GM18520 (cell line): ENCODE data around the gene ATP6V0C.

Experiments
- ATAC-seq: cut with Tn5 transposase; IDR thresholded peaks from one replicate; pipeline ENCODE4 v1.9.1; 2021; ENCODE audit not compliant: unreplicated experiment

ATP6V0C gene

GRCh38 chr16:2490190-2491105 is 23.3 kb upstream of the ATP6V0C start:
- ATAC-seq = no peak

DNA sequence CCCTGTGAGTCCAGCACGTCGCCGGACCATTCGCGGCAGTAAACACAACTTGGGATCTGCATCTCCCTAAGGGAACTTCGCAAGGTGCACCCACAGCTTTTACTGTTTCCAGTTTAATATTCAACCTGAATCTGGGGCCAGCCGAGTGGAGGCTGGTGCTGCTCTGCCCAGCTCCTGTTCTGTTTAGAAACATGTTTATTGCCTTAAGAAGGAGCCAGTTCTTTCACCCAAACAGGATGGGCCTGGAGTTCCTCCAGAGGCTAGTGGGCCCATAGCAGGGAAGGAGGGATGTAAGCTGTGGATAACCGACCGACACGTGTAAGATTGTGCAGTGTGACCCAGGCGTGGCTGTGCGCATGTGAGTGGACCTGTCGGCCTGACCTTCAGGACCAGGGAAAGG is 21.5 kb upstream of the ATP6V0C start:
- no peak for ATAC-seq

GRCh38 chr16:2493605-2494004 is 20.1 kb upstream of the ATP6V0C start:
- no peak for ATAC-seq

DNA sequence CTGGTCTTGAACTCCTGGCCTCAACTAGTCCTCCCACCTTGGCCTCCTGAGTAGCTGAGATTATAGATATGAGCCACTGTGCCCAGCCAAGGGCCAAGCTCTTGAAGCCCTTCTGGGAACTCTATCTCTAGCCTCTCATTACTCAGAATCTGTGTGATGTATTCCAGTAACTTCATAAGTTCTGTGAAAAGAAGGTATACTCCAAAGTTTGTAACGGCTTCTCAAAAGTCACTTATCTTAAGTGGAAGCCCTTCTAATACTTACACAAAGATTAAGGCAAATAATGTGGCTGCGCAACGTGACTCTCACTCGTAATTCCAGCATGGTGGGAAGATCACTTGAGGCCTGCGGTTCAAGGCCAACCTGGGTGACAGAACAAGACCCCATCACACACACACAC is 19.1 kb upstream of the ATP6V0C start:
- no peak for ATAC-seq

DNA sequence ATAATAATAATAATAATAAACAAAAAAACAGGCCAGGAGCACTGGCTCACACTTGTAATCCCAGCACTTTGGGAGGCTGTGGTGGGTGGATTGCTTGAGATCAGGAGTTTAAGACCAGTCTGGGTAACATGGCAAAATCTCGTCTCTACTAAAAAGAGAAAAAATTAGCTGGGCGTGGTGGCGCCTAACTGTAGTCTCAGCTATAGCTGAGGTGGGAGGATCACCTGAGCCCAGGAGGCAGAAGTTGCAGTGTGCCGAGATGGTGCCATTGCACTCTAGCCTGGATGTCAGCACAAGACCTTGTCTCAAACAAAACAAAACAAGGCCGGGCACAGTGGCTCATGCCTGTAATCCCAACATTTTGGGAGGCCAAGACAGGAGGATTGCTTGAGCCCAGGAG is 18.7 kb upstream of the ATP6V0C start:
- no peak for ATAC-seq

- no peak for ATAC-seq
Measured at GRCh38 chr16:2496223-2497115, 17.3 kb upstream of the ATP6V0C start.

DNA sequence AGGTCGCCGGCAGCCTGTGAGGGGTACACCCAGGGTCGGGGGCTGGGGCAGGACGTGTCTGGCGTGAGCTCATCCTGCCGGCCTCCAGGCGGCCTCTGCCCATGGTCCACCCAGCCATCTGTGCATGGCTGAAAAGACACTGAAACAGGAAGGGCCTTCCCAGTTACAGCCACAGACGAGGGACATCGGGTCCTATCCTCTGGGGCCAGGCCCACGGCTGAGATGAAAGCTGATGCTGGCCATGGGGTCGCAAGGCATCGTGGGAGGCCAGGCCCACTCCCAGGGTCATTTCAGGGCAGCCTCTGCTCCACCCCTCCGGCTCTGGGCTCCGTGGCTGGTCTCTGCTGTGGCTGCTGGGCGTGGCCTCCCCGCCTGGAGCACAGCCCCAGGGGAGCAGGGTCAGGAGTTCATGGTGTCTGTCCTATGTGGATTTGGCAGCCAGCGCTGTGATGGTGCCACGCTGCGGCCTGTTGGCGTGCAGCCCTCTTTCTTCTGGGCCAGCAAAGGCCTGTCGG is 16.6 kb upstream of the ATP6V0C start:
- no peak for ATAC-seq

- ATAC-seq = no peak
Measured at GRCh38 chr16:2497695-2498484, 15.9 kb upstream of the ATP6V0C start.

- no peak for ATAC-seq
Measured at GRCh38 chr16:2498531-2499253, 15.1 kb upstream of the ATP6V0C start.

- ATAC-seq = no peak
Measured at GRCh38 chr16:2499454-2499853, 14.3 kb upstream of the ATP6V0C start.

DNA sequence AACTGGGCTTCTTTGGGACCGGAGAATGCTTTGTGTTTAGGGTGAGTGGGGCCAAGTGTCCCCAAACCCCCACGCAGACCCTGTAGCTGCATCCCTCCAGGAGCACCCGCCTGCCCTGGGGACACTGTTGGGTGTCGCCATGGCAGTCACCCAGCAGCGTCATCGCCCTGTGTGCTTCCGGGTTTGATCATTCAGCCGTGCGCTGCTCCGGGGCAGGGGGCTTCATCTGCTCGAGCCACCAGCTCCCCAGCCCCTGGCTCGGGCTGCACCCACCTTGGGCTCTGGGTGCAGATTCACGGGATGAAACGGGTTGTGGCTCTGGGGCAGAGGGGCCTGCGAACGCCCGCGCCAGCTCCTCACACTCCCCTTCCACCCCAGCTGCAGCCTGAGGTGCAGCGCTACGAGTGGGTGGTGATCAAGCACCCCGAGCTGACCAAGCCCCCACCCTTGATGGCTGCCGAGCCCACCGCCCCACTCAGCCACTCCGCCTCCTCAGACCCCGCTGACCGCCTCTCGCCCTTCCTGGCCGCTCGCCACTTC is 13.8 kb upstream of the ATP6V0C start:
- ATAC-seq = no peak

DNA sequence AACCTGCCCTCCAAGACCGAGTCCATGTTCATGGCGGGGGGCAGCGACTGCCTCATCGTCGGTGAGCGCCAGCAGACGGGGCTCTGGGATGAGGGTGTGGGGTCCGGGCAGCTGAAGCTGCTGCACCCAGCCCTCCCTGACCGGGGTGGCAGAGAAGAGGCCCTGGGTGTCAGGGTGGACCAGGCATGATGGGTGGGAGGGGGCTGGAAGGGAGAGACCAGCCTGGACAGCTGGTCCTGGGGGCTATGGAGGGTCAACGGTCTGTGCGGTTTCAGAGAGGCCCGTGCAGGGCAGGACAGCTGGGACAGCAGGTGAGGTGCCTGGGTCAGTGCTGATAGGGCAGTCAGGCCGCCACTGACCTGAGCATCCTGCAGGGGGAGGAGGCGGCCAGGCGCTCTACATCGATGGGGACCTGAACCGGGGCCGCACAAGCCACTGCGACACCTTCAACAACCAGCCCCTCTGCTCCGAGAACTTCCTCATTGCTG is 13.3 kb upstream of the ATP6V0C start:
- no peak for ATAC-seq

- ATAC-seq = no peak
Measured at GRCh38 chr16:2500918-2501750, 12.6 kb upstream of the ATP6V0C start.

GRCh38 chr16:2501946-2502895 is 11.5 kb upstream of the ATP6V0C start:
- ATAC-seq = no peak

DNA sequence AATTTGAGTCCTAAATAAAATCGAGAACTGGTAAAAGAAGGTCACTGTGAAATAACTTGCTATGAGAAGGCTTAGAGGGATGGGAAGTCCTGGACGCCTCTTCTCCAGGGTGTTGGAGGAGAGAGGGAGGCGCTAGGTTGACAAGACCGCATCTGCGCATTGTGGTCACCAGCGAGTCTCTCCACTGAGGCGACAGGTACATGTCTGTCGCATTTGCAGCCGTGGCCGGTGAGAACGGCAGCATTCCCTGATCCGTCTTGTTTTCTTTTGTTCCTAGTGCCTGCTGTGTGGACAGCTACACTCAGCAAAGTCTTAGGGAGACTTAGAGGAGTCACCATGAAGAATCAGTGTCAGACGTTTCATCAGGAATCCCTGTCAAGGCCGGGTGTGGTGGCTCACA is 8.1 kb upstream of the ATP6V0C start:
- no peak for ATAC-seq

DNA sequence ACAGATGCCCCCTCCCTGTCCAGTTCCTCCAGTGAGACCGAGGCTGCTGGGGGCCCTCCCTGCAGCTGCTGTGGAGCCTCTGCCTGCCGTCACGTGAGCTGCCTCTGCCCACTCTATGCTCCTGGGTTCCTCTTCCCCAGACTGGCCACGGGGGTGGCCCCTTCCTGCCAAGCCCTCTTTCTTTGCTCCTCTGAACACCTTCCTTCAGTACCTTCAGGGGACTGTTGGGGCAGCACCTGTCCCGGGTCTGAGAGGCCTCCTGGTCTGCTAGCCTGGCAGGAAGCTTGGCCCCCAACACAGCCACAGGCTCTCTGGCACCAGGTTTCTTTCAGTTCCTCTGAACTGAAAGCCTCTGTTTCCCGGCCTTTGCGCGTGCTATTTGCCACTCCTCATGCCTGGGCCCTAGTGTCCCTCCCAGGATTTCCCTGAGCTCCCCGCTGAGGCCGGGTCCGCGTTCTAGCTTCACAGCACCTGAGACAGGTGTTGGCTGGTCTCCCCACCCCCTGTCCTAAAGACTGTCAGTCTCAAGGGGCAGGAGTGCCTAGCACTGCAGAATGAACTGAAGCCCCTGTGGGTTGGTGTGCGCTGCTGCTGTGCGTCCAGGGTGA is 6.6 kb upstream of the ATP6V0C start:
- no peak for ATAC-seq

GRCh38 chr16:2507665-2508064 is 6.1 kb upstream of the ATP6V0C start:
- ATAC-seq = no peak
